HL-60 (cell line): ENCODE results near the gene PLPP3.

Source experiments
- DNase-seq, 2 experiments: peaks; one replicate each; pipeline ENCODE4 v3.0.0-alpha.2; 2010 to 2020; ENCODE audit warnings: low read depth in 1 of 2, low spot score in 1 of 2
- H3K27ac ChIP-seq: fragments of 250-450 bp; sonication (Bioruptor Pico); replicated peaks from 2 replicates; pipeline ENCODE4 v1.5.1; 2020; ENCODE audit warnings: mild to moderate bottlenecking, moderate library complexity
- H3K27me3 ChIP-seq: fragments of 250-450 bp; sonication (Bioruptor Pico); 2 replicates; pipeline ENCODE4 v1.5.1; 2021; ENCODE audit warnings: mild to moderate bottlenecking, moderate library complexity; ENCODE audit not compliant: insufficient read depth, poor library complexity, severe bottlenecking
- H3K4me3 ChIP-seq: replicated peaks from 2 replicates; pipeline ENCODE4 v1.5.1; 2011; ENCODE audit warnings: mild to moderate bottlenecking, control low read depth, low read length; ENCODE audit not compliant: insufficient read depth
- CTCF ChIP-seq: IDR thresholded peaks from one replicate; pipeline ENCODE4 v1.5.1; 2011; ENCODE audit warnings: low read length, control low read depth, inconsistent platforms; ENCODE audit not compliant: insufficient read depth
- GABPA ChIP-seq: IDR thresholded peaks from 2 replicates; pipeline ENCODE4 v1.6.1; 2012; ENCODE audit warnings: low read depth
- POLR2AphosphoS5 ChIP-seq: IDR thresholded peaks from 2 replicates; pipeline ENCODE4 v1.6.1; 2012; ENCODE audit warnings: low read depth
- SPI1 ChIP-seq: IDR thresholded peaks from 2 replicates; pipeline ENCODE4 v1.6.1; 2012; ENCODE audit warnings: low read depth, mild to moderate bottlenecking, borderline replicate concordance
- TF ChIP-seq, protein P1 (sequence below): IDR thresholded peaks from 2 replicates; pipeline ENCODE4 v1.6.1; 2012; ENCODE audit warnings: low read depth; ENCODE audit not compliant: insufficient replicate concordance

PLPP3 gene

GRCh38 chr1:56508523-56508983 lies 70.8 kb downstream of the PLPP3 start:
- Histone ChIP-seq H3K27me3 (no peaks in the 10 kb centered on the region), H3K4me3 (no peak overlapping the region), H3K27ac (no peak overlapping the region)
- peak; percentile 47 to 53 for DNase-seq
- TF ChIP-seq POLR2AphosphoS5 (0 out of 2 replicates have a peak, but pooled peaks have one; percentile 51), CTCF (no peak)

DNA sequence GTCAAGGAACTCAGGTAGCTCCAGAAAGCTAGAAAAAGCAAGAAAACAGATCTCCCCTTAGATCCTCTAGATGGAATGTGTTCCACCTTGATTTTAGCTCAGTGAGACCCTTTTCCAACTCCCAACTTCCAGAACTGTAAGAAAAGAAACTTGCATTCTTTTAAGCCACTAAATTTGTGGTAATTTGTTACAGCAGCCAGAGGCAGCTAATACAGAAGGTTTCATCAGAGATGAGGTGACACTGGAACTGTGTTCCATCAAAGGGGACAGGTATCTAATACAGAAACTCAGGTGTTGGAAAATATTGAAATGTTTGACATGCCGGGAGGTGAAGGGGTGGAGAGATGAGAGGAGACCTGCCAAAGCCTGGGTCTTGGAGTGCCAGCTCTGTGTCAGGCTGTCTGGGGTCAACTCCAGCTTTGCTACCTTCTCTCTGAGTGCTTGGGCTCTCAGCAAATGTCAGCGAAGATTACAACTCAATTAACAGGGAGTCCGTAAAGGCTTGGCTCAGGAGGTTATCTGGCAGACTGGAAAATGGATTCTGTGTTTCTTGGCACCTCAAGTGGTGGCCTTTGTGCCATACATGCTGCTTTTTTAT lies 71.3 kb downstream of the PLPP3 start:
- TF ChIP-seq GABPA (no peak), SPI1 (no peak), POLR2AphosphoS5 (no peak), CTCF (no peak)
- TF ChIP-seq, protein P1, sequence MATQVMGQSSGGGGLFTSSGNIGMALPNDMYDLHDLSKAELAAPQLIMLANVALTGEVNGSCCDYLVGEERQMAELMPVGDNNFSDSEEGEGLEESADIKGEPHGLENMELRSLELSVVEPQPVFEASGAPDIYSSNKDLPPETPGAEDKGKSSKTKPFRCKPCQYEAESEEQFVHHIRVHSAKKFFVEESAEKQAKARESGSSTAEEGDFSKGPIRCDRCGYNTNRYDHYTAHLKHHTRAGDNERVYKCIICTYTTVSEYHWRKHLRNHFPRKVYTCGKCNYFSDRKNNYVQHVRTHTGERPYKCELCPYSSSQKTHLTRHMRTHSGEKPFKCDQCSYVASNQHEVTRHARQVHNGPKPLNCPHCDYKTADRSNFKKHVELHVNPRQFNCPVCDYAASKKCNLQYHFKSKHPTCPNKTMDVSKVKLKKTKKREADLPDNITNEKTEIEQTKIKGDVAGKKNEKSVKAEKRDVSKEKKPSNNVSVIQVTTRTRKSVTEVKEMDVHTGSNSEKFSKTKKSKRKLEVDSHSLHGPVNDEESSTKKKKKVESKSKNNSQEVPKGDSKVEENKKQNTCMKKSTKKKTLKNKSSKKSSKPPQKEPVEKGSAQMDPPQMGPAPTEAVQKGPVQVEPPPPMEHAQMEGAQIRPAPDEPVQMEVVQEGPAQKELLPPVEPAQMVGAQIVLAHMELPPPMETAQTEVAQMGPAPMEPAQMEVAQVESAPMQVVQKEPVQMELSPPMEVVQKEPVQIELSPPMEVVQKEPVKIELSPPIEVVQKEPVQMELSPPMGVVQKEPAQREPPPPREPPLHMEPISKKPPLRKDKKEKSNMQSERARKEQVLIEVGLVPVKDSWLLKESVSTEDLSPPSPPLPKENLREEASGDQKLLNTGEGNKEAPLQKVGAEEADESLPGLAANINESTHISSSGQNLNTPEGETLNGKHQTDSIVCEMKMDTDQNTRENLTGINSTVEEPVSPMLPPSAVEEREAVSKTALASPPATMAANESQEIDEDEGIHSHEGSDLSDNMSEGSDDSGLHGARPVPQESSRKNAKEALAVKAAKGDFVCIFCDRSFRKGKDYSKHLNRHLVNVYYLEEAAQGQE: no peak
- DNase-seq: no peak
- Histone ChIP-seq H3K27me3 (no peaks in the 10 kb centered on the region), H3K27ac (no peak overlapping the region), H3K4me3 (no peak overlapping the region)

- Histone ChIP-seq H3K4me3 (no peak overlapping the region), H3K27me3 (no peaks in the 10 kb centered on the region), H3K27ac (peak overlapping the region; percentile 29)
- TF ChIP-seq SPI1 (no peak), GABPA (no peak), CTCF (no peak), POLR2AphosphoS5 (no peak)
- TF ChIP-seq, protein P1: no peak
- DNase-seq: no peak
These were observed 72.3 kb downstream of the PLPP3 start for GRCh38 chr1:56506951-56507491.
